Neural cell (in vitro differentiated cells): ENCODE measurements around the gene RNF8.

Experiments
- CTCF ChIP-seq: fragments of 450-650 bp; IDR thresholded peaks from 2 replicates; pipeline ENCODE4 v1.5.1; 2014; ENCODE audit warnings: antibody characterized with exemption, mild to moderate bottlenecking, moderate library complexity; ENCODE audit not compliant: poor library complexity, severe bottlenecking
- EP300 ChIP-seq: fragments of 450-650 bp; conservative IDR thresholded peaks from 2 replicates; pipeline ENCODE4 v1.6.1; 2014; ENCODE audit warnings: antibody characterized with exemption, mild to moderate bottlenecking, moderate library complexity; ENCODE audit not compliant: poor library complexity, severe bottlenecking
- EZH2 ChIP-seq: fragments of 200-600, 300-800 bp; shearing (Covaris generic), sonication (generic); IDR thresholded peaks from 2 replicates; pipeline ENCODE4 v1.6.1; 2014; ENCODE audit warnings: antibody characterized with exemption, low read length, borderline replicate concordance, mild to moderate bottlenecking; ENCODE audit not compliant: insufficient read depth, poor library complexity, severe bottlenecking
- TAF1 ChIP-seq: IDR thresholded peaks from 2 replicates; pipeline ENCODE4 v1.6.1; 2012; ENCODE audit warnings: low read depth

DNA sequence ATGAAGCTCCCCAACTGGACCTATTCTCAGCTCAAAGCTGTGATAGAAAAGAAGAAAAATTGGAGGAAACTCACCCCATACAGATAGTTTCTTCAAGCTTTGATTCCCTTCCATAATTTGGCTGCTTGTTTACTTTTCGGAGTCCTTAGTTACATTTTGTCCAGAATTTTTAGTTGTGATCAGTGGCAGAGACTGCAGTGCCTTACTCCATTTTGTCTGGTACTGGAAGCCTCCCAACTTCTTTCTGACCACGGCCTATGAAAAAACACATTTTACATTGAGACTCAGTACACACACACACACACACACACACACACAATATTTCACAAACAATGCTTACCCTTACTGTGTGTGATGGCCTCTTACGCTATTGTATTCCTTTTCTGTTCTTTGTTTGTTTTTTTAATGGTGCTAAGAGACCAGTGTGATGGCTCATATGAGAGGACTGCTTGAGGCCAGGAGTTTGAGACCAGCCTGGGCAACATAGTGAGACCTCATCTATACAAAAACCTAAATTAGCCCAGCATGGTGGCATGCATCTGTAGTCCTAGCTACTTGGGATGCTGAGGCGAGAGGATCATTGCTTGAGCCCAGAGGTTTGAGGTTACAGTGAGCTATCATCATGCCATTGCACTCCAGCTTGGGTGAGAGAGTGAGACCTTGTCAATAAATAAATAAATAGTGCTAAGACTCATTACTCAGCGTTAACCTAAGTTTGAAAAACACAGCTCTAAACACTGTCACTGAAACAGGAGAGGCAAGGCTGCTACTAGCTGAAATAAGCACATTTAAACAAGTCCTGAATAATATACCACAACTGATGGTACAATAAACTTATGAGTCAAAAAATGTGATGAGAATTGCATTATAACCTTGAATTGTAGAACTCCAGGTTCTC, 13.8 kb upstream of the RNF8 start:
- TF ChIP-seq CTCF = no peak
- no peak for TF ChIP-seq EZH2
- TF ChIP-seq TAF1 = no peak
- no peak for TF ChIP-seq EP300
